Fibroblast of pulmonary artery (primary cell): ENCODE measurements around the gene CD164L2.

Experiments
- DNase-seq: peaks from one replicate; pipeline ENCODE4 v3.0.0-alpha.2; 2010; ENCODE audit warnings: low read depth
- H3K4me3 ChIP-seq: replicated peaks from 2 replicates; pipeline ENCODE4 v1.5.1; 2011; ENCODE audit warnings: low read depth, mild to moderate bottlenecking, control low read depth, low read length, moderate library complexity
- TF ChIP-seq, protein P1 (sequence below): IDR thresholded peaks from 2 replicates; pipeline ENCODE4 v1.5.1; 2011; ENCODE audit warnings: mild to moderate bottlenecking, control low read depth, low read length, inconsistent platforms; ENCODE audit errors: missing control alignments

The CD164L2 gene

DNA sequence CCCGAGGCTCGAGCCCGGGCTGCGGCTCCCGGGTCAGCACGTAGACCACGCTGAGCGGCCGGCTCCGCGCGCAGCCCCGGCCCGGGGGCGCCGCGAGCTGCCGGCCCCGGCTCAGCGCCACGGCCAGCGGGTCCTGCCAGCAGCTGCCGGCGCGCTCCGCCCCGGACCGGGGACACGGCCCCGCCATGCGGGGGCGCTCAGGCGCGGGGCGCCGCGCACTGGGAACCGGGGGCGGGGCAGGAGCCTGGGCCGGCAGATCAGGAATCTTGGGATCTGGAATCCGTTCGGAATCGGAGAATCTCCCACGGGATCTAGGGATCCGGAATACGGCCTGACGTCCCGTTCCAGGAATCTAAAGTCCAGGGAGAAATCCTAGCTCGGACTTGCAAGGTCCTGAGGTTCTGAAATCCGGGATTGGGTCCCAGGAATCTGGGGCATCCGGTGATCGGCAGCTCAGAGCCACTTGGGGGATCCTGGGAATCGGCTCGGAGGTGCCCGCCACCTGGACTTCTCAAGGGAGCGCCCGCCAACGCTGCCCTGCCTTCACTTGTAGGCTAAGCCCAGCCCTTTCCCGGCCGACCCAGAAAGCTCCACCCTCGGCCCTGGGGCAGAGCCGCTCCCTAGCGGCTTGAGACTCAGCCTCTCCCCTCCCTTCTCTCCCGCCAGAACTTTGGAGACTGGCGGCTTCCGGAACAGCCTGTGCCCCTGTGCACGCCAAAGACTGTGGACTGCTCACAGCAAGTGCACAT, 16.5 kb downstream of the CD164L2 start, which contains the start of gene MAP3K6:
Gene MAP3K6, minus strand, starts transcription at position 551 of the 749 bp plus-strand sequence. Its CDS starts 364 bp downstream, at position 187.
- TF ChIP-seq, protein P1, sequence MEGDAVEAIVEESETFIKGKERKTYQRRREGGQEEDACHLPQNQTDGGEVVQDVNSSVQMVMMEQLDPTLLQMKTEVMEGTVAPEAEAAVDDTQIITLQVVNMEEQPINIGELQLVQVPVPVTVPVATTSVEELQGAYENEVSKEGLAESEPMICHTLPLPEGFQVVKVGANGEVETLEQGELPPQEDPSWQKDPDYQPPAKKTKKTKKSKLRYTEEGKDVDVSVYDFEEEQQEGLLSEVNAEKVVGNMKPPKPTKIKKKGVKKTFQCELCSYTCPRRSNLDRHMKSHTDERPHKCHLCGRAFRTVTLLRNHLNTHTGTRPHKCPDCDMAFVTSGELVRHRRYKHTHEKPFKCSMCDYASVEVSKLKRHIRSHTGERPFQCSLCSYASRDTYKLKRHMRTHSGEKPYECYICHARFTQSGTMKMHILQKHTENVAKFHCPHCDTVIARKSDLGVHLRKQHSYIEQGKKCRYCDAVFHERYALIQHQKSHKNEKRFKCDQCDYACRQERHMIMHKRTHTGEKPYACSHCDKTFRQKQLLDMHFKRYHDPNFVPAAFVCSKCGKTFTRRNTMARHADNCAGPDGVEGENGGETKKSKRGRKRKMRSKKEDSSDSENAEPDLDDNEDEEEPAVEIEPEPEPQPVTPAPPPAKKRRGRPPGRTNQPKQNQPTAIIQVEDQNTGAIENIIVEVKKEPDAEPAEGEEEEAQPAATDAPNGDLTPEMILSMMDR, result peak; percentile 4
- peak; percentile 74 for DNase-seq

DNA sequence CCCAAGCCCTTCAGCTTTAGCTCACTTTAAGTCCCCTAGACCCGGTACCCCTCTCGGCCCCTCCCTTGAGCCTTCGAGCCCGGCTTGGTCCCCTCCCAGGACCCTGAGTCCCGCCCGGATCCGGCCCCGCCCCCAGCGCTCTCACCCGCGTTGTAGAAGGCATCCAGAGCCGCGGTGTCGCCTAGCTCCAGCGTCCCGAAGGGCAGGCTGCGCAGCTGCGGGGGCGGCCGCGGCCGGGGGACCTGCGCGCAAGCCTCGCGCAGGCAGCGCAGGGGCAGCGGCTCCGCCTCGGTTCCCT, 17.1 kb downstream of the CD164L2 start:
- peak; percentile 68 for DNase-seq
- peak overlapping the region; percentile 78 for H3K4me3 ChIP-seq

More for the DNA sequence above, 16.5 kb downstream of the CD164L2 start, which contains the start of gene MAP3K6:
- peak within 1 kb of the TSS; percentile 78 for H3K4me3 ChIP-seq

DNA sequence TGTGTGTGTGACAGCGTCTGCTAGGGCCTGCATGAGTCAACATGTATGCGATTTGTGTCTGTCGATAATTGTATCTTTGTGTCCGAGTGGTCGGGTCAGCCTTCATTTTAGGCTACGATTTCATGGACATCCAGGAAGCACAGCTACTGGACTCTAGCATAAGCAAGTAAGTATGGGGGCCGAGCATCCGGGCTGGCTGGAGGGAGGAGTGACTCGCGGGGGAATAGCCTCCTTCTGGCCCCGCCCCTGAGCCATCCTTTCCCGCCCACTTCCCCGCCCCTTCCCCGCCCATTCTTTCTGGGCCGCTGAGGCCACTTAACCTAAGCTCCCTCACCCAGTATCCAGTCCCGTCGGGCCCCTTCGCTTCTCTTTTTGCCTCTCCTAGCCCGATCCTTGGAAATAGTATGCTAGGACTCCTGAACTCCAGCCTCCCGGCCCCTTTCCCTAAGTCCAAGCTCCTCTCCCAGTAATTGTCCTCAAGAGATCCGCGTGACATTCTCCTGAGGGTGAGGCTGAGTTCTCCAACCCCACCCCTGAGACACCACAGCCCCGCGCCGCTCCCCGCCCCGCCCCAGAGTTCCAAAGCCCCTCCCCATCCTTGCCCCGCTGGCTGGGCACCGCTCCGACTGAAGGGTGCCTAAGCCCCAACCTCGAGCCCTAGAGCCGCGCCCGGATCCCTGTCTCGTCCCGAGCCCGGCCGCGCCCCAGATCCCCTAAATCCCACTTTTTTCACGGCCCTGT, 17.6 kb downstream of the CD164L2 start:
- TF ChIP-seq, protein P1, result no peak
- peak overlapping the region; percentile 78 for H3K4me3 ChIP-seq
- DNase-seq, result peak; percentile 92

More for the DNA sequence above, 17.1 kb downstream of the CD164L2 start:
- TF ChIP-seq, protein P1, result no peak

DNA sequence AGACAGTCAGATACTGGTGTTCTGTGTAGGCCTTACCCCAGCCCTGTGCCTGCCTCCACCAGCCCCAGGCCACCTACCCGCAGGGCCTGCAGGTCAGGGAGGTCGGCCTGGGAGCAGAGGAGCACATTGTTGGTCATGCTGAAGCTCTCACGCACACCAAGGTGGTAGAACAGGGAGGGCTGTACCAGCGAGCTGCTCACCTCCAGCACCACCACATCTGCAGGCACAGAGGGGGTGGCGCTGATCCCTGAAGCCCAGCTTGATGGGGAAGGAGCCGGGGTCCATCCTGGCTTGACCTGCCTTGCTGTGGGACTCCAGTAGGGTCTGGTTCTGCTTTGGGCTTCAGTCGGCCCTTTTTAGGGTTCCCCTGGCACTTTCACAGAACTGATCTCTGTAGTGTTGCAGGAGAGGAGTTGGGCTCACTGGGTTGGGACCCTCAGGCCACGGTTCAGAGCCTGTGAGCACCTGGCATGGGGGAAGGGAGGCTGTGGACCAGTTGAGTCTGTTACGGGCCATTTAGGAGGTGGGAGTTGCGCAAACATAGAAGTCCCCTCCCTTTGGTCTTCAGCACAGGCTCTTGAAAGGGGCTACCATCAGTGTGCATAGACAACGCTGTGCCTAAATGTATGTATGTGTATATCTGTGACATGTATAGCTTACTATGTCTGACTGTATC, 18.3 kb downstream of the CD164L2 start:
- TF ChIP-seq, protein P1, result no peak
- peak overlapping the region; percentile 78 for H3K4me3 ChIP-seq
- no peak for DNase-seq

DNA sequence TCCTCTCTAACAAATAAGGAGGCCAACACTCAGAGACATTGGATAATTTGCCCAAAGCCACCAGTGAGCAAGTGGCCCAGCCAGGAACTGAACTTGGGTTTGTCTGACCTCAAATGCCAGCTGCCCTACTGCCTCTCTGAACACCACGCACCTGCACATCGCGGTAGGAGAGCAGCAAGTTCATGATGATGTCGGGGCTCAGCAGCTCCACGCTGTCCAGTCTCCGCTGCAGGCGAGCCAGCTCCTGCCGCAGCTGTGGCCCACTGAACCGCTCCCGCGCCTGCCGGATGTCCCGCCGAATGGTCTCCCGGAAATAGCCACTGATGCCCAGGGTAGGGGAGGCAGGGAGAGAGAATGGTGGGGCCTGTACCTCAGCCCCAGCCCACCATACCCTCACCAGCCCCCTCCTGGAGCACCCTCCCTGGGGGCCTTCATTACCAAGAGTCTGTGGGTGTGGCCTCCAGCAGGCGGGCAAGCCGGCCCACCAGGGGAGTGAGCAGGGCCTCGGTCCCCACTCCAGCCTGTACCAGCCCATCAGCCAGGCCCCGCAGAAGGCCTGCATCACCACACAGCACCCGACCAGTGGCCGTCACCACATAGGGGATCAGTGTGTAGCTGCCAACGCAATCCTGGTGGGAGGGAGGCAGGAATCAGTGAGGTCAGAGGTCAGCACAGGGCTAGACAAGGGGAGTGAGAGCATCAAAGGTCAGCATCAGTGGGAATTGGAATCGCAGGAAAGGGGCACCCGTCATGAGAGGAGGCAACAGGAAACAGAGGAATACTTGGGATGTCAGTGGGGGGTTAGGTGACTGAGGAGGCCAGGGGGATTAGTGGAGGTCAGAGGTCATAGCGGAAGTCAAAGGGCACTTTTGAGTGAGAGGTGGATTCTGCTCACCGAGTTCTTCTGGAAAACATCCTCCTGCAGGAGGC, 19.1 kb downstream of the CD164L2 start:
- no peak for DNase-seq
- no peak overlapping the region for H3K4me3 ChIP-seq
- TF ChIP-seq, protein P1, result no peak

DNA sequence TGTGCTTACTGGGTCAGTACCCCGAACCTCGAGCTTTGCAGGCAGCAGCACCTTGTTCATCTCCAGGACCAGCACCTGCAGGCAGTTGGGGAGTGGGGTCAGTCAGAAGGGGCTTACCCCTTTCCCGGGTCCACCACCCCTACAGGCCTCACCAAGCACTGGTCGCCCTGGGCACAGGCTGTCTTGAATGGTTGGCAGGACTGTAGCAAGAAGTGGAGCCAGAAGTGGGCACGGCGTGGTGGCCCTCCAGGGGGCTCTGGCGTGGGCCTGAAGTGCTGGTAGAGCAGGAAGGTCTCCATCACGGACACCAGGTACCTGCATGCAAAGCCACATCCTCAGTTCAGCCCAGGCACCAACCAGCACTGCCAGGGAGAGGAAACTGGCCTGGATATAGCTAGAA, 21.6 kb downstream of the CD164L2 start:
- TF ChIP-seq, protein P1, result no peak
- DNase-seq, result no peak
- H3K4me3 ChIP-seq, result no peak overlapping the region
